Loucy (cell line): Measurements from ENCODE around the gene ERF.

ENCODE experiments used
- EZH2phosphoT487 ChIP-seq: fragments of 200-600 bp; IDR thresholded peaks from 2 replicates; pipeline ENCODE4 v1.6.1; 2018; ENCODE audit warnings: antibody characterized with exemption, mild to moderate bottlenecking, moderate library complexity, borderline replicate concordance
- TF ChIP-seq, protein P1 (sequence below): fragments of 200-600 bp; sonication (generic); conservative IDR thresholded peaks from 2 replicates; pipeline ENCODE4 v1.5.1; 2014; ENCODE audit warnings: mild to moderate bottlenecking, antibody characterized with exemption, low read length

DNA sequence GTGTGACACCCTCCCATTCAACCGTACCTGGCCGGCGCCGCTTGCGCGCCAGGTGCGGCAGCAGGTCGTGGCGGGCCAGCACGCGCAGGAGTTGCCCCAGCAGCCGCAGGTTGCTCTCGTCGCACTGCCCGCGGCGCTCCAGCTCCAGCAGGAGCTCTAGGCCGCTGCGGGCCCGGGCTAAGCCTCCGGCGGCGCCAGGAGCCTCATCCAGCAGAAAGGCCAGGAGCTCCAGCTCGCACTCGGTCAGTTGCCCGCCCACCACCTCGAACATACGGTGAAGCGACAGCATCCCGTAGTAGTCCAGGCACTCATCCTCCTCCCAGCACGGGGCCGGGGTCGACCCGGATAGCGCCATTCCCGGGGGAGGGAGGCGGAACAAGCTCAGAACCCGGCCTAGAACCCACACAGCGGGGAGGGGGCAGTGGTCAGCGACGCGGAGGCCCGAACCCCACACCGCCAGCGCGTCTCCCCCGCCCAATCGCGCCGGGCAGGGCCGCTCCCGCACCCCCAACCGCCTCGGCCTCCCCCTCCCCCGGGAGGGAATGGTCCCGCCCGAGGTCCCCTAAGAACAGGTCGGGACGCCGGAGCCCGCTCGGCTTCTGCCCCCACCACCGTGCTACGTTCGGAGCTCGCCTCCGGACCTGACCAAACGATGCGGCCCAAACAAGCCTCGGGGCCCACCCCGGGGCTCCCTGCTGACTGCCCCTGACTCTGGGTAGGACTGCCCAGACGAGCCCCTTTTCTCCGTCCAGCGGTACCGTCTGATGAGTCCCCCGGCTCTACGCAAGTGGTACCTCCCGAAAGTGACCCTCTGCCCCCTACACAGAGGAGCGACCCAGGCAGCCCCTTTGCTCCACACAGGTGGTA lies 38.0 kb downstream of the ERF start:
- TF ChIP-seq, protein P1, sequence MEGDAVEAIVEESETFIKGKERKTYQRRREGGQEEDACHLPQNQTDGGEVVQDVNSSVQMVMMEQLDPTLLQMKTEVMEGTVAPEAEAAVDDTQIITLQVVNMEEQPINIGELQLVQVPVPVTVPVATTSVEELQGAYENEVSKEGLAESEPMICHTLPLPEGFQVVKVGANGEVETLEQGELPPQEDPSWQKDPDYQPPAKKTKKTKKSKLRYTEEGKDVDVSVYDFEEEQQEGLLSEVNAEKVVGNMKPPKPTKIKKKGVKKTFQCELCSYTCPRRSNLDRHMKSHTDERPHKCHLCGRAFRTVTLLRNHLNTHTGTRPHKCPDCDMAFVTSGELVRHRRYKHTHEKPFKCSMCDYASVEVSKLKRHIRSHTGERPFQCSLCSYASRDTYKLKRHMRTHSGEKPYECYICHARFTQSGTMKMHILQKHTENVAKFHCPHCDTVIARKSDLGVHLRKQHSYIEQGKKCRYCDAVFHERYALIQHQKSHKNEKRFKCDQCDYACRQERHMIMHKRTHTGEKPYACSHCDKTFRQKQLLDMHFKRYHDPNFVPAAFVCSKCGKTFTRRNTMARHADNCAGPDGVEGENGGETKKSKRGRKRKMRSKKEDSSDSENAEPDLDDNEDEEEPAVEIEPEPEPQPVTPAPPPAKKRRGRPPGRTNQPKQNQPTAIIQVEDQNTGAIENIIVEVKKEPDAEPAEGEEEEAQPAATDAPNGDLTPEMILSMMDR = no peak
- no peak for TF ChIP-seq EZH2phosphoT487
